SKM-1 treated with dmso at 0.1 percent for 144 hours (cell line): Measurements from ENCODE around the gene PSMD13.
"Not testable (repeated sequence)": the region's sequence is repeated elsewhere in the genome, so short reads cannot be mapped to it uniquely, and the experiment has no call there.

Source experiments
- DNase-seq: peaks from one replicate; lab custom pipeline; 2025; ENCODE audit not compliant: unreplicated experiment; lab: John Stamatoyannopoulos, UW

PSMD13 gene

GRCh38 chr11:216081-216974 is 20.4 kb upstream of the PSMD13 start:
- DNase-seq, result no peak

- no peak for DNase-seq
Observed at GRCh38 chr11:217704-218103, 19.1 kb upstream of the PSMD13 start.

- no peak for DNase-seq
Observed at GRCh38 chr11:218815-219593, 17.8 kb upstream of the PSMD13 start.

- DNase-seq, result not testable (repeated sequence)
Observed at GRCh38 chr11:220641-221215, 16.0 kb upstream of the PSMD13 start.

GRCh38 chr11:221539-221938 is 15.2 kb upstream of the PSMD13 start:
- no peak for DNase-seq

GRCh38 chr11:221998-222789 is 14.6 kb upstream of the PSMD13 start:
- no peak for DNase-seq

- DNase-seq, result no peak
Observed at GRCh38 chr11:223026-223789, 13.6 kb upstream of the PSMD13 start.

- no peak for DNase-seq
Observed at GRCh38 chr11:223884-224283, 12.9 kb upstream of the PSMD13 start.

GRCh38 chr11:224424-224823 is 12.4 kb upstream of the PSMD13 start:
- DNase-seq, result no peak

GRCh38 chr11:225734-226453 is 10.9 kb upstream of the PSMD13 start:
- no peak for DNase-seq

- no peak for DNase-seq
Observed at GRCh38 chr11:227824-228379, 8.9 kb upstream of the PSMD13 start.

- no peak for DNase-seq
Observed at GRCh38 chr11:230431-230830, 6.3 kb upstream of the PSMD13 start.

- no peak for DNase-seq
Observed at GRCh38 chr11:232783-233565, 3.8 kb upstream of the PSMD13 start.

GRCh38 chr11:235180-235579 is 1.6 kb upstream of the PSMD13 start:
- DNase-seq, result no peak

GRCh38 chr11:235609-235996 is 1.2 kb upstream of the PSMD13 start:
- DNase-seq, result no peak

GRCh38 chr11:235997-236773 is 591 bp upstream of the PSMD13 start, which contains the start of gene SIRT3:
Gene SIRT3 (minus strand): TSS chr11:236342. CDS start chr11:236328, 14 bp downstream.
- peak; percentile 88 for DNase-seq

- DNase-seq, result not testable (repeated sequence)
Observed at GRCh38 chr11:238346-238745, 1.6 kb downstream of the PSMD13 start.

- no peak for DNase-seq
Observed at GRCh38 chr11:240315-240714, 3.5 kb downstream of the PSMD13 start.
